GM19025 (cell line): ENCODE data around the gene IPO13.

Experiments used
- ATAC-seq: cut with Tn5 transposase; IDR thresholded peaks from one replicate; pipeline ENCODE4 v1.9.1; 2021; ENCODE audit warnings: mild to moderate bottlenecking, low read depth, moderate library complexity; ENCODE audit not compliant: unreplicated experiment

The IPO13 gene

DNA sequence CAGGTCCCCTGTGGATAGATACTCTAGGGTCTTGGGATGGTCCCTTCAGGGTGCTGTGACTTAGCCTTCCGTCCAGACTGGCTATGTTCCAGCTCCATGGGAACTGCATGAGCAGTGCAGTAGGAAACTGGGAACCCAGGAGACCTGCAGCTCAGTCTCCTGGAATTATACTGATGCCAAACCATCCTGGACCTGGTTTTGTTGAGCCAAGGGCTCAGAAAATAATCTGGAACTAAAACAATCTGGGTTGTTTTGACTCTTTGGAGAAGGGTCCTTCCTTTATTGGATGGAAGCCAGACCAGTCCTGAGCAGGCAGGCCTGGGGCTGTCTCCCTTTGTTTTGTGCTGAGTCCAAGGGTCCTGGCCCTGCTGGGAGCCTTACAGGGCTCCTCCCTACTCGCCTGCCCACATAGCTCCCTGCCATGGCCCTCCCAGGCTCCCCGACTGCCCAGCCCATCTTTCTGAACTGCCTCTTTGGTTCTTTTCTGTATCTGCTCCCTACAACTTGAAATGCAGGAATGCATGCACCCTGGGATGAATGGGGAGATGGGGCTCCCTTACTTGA, 1.2 kb downstream of the IPO13 start:
- no peak for ATAC-seq

DNA sequence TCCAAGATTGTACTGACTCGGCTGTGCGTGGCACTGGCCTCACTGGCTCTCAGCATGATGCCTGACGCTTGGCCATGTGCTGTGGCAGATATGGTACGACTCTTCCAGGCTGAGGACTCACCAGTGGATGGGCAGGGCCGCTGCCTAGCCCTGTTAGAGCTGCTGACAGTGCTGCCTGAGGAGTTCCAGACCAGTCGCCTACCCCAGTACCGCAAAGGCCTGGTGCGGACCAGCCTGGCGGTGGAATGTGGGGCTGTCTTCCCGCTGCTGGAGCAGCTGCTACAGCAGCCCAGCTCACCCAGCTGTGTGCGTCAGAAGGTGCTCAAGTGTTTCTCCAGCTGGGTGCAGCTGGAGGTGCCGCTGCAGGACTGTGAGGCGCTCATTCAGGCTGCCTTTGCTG, 2.9 kb downstream of the IPO13 start:
- no peak for ATAC-seq

DNA sequence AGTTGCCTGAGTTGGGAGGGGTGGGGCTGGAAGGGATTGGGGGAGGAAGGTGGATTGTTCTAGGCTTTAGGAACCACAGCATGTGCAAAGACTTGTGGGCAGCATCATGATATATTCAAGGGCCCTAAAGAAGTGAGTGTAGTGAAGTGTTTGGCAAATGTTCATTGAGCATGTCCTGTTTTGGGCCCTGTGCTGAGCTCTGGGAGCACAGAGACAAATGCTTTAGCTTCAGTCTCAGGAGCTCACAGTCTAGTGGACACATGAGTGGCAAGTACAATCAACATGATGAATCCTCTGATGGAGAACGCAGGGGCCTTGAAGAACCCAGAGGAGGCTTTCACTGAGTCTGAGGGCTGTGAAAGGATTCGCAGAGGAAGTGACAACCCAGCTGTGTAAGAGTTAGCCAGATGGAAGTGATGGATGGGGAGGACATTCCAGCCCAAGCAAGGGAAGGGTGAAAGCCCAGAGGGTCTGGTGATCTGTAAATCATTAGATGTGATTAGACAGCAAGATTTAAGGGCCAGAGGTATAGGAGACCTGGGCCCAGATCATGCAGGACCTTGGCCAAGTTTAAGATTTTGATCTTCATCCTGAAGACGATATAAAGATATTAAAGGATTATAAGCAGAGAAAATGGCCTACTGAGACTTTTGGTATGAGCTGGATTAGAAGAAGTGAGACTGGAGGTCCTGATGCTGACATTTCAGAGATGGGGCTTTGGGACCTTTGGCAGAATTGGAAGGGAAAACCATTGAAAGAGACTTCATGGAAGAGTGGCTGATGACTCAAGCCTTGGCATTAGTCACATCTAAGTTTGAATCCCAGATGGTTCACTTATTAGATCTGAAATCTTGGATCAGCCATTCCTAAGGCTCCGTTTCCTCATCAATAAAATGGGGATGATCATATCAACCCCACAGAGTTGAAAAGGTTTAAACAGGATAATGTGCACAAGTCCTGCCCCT, 4.6 kb downstream of the IPO13 start:
- ATAC-seq: no peak

DNA sequence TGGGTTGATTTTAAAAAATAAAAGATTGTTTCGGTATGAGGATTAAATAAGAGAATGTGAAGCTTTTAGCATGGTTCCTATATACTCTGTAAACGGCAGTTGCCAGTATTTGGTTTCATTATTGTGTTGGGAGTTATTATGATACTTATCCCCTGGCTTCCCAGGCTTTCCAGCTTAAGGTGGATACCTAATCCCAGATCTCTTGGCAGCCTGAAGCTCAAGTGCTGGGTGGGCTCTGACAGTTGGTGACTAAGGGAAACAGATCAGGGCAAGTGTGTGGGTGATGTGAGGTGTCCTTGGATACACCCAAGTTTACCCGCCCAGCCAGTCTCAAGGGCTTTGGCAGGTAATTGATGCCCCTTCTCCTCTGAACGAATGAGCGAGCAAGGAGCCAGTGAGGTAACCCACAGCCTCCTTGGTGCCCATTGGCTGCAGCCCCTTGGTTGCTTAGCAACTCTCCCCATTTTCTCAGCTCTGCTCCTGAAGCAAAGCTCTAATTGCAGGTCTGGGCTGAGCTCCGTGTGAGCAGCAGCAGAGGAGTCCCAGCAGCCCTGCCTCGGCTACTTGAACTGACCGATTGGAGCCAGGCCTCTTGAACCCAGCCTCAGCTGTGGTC, 6.1 kb downstream of the IPO13 start:
- no peak for ATAC-seq

DNA sequence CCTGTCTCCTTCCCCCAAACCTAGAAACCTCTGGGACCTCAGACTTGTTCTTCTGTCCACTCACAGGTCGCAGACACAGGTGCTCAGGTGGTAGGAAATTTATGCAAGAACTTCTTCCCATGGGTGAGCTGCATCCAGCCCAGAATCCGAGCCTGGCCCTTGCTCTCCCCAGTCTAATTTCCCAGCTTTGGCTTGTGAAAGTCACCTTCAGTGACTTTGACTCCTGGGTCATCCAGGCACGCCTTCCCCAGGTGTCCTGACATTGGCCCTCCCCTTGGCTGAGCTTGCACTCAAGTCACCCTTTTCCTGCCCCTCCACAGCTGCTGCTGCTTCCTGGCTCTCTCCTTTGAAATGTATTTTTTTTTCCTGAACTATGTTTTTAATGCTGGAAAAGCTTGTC, 6.6 kb downstream of the IPO13 start:
- no peak for ATAC-seq

DNA sequence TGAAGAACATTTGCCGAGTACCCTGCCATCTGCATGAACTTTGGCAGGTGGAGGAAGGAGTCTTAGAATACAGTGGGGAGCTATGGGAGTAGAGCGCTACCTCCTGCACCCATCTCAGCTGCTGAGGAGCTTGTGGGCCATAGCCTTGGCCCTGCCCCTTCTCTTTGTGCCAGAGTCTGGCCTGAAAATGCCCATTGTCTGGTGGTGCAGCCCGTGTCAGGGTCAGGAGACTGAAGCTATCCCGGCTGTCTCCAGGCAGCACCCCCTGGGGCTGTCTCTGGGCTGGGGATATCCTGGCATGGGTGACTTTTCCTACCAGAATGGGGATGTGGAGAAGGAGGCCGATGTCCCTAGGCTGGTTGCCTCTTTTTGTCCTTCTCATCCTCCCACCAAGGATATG, 7.3 kb downstream of the IPO13 start:
- ATAC-seq: no peak

DNA sequence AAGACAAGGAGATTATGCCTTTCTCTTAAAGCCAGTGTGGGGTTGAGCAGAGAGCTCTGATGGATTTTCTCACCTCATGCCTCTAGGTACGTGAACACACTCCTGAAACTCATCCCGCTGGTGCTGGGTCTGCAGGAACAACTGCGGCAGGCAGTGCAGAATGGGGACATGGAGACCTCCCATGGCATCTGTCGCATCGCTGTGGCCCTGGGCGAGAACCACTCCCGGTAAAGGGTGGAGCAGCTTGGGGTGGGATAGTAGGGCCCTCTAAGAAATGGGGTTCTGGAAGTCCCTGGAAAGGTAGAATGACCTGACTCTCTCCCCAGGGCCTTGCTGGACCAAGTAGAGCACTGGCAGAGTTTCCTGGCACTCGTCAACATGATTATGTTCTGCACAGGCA, 9.5 kb downstream of the IPO13 start:
- ATAC-seq: no peak

DNA sequence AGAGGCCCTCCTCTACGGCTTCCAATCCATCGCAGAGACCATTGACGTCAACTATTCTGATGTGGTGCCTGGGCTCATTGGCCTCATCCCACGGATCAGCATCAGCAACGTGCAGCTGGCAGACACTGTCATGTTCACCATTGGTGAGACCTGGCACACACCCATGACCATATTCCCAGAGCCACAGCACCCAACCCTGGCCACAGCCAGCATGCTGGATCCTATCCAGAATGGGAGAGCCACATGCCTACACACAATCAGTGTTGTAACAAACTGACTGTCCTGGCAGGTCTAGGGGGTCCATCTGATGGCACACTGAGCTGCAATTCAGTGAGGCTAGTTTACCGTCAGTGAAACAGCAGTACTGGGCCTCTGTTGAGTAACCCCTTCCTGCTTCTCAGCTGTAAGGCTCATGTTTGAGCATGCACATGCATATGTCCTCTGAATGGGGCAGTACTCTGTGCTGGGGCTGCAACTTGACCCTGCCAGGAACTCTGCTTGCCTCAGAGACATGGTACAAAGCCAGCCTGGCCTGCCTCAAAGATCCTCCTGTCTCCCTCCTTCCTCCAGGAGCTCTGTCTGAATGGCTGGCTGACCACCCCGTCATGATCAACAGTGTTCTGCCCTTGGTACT, 10.8 kb downstream of the IPO13 start:
- no peak for ATAC-seq

DNA sequence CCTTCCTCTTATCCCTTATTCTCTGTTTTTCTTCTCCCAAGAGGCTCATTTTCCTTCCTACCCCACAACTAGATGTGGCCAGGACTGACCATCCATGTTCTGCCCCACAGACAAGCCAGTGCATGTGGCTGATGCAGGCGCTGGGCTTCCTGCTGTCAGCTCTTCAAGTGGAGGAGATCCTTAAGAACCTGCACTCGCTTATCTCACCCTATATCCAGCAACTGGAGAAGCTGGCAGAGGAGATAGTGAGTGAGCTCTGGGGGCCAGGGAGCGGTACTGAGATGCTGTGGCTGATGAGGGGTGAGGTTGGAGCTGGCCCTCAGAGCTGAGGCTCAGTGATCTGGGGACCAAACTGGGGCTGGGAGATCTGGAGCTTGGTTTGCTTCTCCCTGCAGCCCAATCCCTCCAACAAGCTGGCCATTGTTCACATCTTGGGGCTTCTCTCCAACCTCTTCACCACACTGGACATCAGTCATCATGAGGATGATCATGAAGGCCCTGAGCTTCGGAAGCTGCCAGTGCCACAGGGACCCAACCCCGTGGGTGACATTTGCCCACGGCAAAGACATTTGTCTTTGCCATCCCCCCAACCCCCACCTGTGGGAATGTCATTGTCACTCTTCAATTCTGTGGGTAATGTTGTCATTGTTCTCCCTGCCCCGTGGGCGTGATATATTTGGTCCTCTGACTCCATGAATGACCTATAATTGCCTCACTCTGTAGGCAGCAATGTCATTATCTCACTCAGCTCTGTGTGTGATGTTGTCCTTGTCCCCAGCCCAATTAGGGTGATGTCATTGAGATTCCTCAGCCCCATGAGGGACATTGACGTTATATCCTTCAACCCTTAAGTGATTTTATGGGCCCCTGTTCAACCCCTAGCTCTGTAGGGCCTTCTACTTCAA, 11.9 kb downstream of the IPO13 start:
- no peak for ATAC-seq

DNA sequence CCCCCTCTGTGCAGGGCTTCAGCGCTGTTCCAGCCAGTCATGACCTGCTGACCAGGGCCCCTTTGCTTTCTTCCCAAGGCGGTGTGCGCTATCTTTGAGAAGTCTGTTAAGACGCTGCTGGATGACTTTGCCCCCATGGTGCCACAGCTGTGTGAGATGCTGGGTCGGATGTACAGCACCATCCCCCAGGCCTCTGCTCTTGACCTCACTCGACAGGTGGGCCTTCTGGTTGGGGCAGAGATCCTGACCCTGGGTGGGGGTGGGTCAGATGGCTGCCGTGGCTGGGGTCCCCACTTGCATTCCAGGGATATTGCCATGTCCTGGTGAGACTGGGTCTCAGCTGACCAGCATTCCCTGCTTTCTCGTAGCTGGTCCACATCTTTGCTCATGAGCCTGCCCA, 14.0 kb downstream of the IPO13 start:
- ATAC-seq: no peak

DNA sequence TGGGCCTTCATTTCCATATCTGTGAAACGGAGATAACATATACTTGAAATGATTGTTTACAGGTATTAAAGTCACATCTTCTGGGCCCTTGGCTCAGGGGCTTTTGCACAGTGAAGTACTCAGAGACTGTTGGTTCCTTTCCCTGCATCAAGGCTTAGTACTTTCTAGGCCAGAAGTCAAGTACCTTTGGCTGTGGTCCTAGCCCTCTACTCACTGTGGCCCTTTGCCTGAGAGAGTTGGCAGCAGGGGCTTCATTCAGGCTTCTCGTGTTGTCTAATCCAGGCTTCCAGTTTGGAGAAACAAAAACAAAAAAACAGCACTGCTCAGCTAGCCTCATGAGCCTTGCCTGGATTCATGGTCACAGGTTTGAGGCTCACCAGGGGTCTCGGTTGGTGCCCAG, 14.9 kb downstream of the IPO13 start:
- ATAC-seq: no peak

DNA sequence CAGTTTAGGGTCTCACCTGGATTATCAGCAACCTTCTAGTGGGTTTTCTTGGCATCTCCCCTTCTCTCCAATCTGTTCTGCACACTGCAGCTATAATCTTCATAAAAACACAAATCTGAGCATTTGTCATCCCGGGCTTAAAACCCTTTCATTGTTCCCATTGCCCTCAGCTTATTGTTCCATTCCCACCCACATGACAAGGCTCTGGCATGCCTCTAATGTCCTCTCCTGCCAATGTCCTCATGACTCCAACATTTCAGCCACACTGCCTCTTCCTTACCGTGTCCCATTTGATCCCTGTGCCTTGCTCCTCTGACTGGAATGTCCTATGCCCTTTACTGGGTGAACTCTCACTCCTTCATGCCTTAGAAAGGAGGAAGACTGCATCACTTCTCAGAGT, 15.6 kb downstream of the IPO13 start:
- no peak for ATAC-seq

DNA sequence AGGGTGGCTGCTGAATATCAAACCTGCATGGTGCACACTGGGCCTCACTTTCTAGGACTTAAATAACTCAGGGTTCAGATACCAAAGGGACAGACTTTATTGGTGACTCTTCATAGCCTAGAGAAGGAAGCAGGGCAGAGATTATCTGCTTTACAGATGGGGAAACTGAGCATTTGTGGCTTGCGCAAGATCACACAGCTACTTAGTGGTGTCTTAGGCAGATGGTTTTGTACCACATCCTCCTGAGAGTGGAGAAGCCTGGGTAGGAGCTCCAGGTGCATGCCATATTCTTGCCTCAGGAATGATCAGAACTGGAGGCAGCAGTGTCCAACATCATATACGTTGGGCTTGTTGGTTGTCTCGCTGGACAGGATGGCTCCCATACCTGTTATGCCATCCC, 16.3 kb downstream of the IPO13 start:
- ATAC-seq: no peak

DNA sequence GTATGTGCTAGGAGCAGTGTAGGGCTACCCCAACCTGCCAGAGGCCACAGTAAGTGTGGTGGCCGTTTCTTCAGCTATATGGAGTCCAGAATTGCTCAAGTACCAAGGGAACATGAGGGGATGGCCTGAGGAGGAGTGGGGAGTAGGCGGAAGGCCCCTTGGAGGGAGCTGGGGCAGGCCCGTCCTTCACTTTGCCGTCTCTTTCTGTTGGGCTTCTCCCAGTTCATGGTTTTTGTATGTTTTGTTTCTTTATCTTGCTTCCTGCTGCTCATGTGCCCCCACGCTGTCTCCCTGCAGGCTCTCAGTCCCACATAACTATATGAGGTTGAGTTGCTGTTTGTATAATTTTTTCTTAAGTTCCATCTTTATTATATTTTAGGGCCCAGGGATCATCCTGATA, 17.1 kb downstream of the IPO13 start:
- no peak for ATAC-seq

DNA sequence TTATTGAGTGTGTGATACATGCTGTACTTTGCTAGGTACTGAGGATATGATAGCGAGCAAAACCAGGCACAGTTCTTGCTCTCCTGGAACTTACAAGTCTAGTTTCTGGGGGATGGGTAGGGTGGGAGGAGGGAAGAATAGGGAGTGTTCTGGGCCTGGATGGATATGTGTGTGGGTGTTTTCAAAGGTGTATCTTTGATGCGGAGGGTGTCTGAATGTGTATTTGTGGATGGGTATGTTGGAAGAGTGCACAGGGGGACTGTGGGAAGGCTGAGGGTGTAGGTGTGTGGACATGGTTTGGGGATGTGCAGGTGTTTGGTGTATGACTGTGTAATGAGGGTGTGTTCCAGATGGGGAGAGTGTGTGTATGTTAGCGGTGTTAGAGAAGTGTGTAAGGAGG, 18.6 kb downstream of the IPO13 start:
- no peak for ATAC-seq

DNA sequence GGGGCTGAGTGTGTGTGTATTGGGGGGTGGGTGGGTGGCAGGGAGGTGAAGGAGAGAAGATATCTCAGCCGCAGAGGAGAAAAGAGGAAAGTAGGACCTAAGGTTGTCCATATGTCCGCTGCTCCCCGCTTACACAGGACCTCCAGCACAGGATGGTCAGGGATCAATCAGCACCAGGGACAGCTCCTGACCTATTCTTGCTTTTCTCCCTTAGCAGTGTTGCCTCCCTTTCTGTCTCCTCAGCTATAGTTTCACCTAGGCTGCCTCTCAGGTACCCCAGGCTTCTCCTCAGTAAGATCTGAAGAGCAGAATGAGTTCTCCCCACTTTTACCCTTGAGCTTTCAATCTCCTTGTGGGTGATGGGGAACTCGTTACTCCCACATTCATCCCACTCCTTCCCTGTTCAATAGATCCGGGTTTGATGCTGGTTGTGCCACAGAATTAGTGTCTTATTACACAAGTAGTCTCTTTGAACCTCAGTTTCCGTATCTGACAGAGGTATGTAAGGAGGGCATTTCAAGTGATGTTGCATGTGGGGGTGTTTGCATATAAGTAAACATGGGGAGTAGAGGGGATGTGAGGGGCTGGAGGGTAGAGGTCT, 21.7 kb downstream of the IPO13 start:
- no peak for ATAC-seq

DNA sequence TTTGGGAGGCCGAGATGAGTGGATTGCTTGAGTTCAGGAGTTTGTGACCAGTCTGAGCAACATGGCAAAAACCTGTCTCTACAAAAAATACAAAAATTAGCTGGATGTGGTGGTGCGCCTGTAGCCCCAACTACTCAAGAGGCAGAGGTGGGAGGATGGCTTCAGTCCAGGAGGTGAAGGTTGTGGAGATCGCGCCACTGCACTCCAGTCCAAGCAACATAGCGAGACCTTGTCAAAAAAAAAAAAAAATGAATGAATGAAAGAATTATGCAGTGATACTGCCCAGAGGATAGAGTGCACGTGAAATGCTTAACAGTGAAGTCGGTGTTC, 22.6 kb downstream of the IPO13 start:
- ATAC-seq: no peak

DNA sequence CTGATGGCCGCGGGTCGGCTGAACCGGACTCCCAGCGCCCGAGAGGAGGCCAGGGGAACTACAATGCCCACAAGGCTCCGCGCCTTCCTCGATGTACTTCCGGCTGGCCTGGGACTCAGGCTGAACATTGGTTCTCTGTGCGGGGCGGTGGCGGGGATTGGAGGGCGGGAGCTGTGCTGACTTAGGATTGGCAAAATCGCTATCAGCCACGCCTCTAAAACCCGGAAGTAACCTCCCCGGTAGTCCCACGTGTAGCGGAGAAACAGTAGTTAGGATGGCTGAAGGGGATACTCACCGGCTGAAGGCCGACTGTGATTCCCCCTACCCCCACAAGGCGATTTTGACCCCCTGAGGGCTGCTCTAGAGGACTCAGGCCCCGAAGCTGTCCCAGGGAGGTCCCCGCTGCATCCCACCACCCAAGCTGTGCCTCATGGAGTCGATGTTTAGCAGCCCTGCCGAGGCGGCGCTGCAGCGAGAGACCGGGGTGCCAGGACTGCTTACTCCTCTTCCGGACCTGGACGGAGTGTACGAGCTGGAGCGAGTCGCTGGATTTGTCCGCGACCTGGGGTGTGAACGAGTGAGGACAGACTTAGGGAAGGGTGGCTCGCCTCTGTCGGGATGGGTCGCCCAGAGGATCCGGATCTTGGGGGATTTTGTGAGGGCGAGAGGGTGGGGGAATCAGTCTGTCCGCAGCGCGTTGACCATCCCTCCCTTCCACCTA, 23.2 kb downstream of the IPO13 start, which contains the start of gene DPH2:
TSS of gene DPH2 (plus strand) at position 265 of the 721 bp plus-strand sequence. CDS start at position 431, 166 bp downstream.
- ATAC-seq: peak; percentile 73

DNA sequence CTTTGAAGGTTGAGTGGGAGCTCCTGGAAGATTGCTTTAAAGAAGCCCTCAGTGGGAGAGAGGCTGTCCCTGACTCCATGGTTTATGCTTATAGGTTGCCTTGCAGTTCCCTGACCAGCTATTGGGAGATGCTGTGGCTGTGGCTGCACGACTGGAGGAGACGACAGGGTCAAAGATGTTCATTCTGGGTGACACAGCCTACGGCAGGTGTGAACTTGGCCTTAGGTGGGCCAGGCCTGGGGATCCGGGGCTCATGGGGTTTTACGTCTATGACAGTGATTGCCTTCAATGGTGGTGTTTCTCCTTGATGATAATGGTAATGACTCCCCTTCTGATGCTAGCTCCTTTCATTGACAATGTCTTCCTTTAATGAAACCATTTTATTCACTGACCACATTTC, 23.8 kb downstream of the IPO13 start:
- no peak for ATAC-seq
